Measurements from ENCODE around the gene HNRNPLL.

DNA sequence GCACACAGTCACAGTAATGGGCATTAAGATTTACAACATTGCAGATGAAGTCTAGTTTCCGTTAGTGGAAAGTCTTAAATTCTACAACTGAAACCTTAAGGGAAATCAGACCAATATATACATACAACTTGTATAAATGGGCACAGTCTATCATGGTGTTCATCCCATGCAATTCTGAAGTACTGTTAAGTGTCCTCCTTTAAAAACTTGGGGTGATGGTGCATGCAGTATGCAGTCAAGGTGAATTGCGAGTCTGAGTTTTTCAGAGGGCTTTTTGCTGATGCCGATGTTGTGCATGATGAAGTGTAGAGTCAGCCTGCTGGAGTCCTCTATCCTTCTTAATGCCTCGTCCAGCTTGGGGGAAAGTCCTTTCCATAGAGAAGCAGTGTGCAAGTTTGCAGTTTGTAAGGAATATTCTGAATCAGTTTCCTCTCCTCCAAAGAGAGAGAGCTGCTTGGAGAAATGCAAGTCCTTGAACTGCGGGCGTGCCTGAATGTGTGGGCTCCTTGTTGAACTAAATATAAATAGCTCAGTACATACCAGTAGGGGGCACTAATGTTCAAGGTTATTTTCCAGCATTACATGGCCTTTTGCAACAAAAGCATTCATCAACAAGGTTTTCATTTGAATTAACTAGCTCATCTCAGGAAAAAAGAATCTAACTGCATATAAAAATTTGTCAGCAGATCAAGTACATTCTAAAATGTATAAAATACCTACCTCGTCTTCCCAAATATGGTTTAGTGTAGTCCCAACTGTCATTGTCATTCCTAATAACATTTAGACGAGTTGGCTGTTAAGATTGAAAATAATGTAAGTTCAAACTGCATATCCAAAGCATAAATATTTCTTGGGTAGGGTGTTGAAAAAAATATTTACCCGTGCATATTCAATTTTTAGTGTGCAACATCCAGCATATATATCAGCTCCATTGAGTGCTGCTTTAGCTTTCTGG lies 21.3 kb downstream of the HNRNPLL start:
- TF ChIP-seq CTCF (conservative IDR thresholded peaks at IDR 0.05; ENCODE audit: low read depth in 2 of 2) (peak; percentile 69 to 89), CREB1 (CRISPR knock-in tag; IDR thresholded peaks at IDR 0.05; ENCODE audit: low read depth) (no peak), POLR2AphosphoS5 (IDR thresholded peaks at IDR 0.05; ENCODE audit: low read depth) (no peak)
- TF ChIP-seq, protein P1, sequence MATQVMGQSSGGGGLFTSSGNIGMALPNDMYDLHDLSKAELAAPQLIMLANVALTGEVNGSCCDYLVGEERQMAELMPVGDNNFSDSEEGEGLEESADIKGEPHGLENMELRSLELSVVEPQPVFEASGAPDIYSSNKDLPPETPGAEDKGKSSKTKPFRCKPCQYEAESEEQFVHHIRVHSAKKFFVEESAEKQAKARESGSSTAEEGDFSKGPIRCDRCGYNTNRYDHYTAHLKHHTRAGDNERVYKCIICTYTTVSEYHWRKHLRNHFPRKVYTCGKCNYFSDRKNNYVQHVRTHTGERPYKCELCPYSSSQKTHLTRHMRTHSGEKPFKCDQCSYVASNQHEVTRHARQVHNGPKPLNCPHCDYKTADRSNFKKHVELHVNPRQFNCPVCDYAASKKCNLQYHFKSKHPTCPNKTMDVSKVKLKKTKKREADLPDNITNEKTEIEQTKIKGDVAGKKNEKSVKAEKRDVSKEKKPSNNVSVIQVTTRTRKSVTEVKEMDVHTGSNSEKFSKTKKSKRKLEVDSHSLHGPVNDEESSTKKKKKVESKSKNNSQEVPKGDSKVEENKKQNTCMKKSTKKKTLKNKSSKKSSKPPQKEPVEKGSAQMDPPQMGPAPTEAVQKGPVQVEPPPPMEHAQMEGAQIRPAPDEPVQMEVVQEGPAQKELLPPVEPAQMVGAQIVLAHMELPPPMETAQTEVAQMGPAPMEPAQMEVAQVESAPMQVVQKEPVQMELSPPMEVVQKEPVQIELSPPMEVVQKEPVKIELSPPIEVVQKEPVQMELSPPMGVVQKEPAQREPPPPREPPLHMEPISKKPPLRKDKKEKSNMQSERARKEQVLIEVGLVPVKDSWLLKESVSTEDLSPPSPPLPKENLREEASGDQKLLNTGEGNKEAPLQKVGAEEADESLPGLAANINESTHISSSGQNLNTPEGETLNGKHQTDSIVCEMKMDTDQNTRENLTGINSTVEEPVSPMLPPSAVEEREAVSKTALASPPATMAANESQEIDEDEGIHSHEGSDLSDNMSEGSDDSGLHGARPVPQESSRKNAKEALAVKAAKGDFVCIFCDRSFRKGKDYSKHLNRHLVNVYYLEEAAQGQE (IDR thresholded peaks at IDR 0.05; ENCODE audit: unreplicated experiment): no peak
- TF ChIP-seq, protein P2, sequence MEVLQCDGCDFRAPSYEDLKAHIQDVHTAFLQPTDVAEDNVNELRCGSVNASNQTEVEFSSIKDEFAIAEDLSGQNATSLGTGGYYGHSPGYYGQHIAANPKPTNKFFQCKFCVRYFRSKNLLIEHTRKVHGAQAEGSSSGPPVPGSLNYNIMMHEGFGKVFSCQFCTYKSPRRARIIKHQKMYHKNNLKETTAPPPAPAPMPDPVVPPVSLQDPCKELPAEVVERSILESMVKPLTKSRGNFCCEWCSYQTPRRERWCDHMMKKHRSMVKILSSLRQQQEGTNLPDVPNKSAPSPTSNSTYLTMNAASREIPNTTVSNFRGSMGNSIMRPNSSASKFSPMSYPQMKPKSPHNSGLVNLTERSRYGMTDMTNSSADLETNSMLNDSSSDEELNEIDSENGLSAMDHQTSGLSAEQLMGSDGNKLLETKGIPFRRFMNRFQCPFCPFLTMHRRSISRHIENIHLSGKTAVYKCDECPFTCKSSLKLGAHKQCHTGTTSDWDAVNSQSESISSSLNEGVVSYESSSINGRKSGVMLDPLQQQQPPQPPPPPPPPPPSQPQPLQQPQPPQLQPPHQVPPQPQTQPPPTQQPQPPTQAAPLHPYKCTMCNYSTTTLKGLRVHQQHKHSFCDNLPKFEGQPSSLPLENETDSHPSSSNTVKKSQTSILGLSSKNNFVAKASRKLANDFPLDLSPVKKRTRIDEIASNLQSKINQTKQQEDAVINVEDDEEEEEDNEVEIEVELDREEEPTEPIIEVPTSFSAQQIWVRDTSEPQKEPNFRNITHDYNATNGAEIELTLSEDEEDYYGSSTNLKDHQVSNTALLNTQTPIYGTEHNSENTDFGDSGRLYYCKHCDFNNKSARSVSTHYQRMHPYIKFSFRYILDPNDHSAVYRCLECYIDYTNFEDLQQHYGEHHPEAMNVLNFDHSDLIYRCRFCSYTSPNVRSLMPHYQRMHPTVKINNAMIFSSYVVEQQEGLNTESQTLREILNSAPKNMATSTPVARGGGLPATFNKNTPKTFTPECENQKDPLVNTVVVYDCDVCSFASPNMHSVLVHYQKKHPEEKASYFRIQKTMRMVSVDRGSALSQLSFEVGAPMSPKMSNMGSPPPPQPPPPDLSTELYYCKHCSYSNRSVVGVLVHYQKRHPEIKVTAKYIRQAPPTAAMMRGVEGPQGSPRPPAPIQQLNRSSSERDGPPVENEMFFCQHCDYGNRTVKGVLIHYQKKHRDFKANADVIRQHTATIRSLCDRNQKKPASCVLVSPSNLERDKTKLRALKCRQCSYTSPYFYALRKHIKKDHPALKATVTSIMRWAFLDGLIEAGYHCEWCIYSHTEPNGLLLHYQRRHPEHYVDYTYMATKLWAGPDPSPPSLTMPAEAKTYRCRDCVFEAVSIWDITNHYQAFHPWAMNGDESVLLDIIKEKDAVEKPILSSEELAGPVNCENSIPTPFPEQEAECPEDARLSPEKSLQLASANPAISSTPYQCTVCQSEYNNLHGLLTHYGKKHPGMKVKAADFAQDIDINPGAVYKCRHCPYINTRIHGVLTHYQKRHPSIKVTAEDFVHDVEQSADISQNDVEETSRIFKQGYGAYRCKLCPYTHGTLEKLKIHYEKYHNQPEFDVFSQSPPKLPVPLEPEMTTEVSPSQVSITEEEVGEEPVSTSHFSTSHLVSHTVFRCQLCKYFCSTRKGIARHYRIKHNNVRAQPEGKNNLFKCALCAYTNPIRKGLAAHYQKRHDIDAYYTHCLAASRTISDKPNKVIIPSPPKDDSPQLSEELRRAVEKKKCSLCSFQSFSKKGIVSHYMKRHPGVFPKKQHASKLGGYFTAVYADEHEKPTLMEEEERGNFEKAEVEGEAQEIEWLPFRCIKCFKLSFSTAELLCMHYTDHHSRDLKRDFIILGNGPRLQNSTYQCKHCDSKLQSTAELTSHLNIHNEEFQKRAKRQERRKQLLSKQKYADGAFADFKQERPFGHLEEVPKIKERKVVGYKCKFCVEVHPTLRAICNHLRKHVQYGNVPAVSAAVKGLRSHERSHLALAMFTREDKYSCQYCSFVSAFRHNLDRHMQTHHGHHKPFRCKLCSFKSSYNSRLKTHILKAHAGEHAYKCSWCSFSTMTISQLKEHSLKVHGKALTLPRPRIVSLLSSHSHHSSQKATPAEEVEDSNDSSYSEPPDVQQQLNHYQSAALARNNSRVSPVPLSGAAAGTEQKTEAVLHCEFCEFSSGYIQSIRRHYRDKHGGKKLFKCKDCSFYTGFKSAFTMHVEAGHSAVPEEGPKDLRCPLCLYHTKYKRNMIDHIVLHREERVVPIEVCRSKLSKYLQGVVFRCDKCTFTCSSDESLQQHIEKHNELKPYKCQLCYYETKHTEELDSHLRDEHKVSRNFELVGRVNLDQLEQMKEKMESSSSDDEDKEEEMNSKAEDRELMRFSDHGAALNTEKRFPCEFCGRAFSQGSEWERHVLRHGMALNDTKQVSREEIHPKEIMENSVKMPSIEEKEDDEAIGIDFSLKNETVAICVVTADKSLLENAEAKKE (CRISPR knock-in tag; IDR thresholded peaks at IDR 0.05): no peak
